Sigmoid colon (tissue), 7 donors: ENCODE measurements around the gene CHD5. TPM values are rescaled to one million over a fixed set of nuclear protein-coding genes. Genes with fewer than 3 reads are reported as not detected.

Source experiments
- DNase-seq: peaks from one replicate; pipeline ENCODE4 v3.0.0-alpha.2; 2019
- H3K27ac ChIP-seq, 4 donors: fragments of 200-600 bp; sonication (generic); one replicate each; pipeline ENCODE4 v1.5.1; 2016 to 2019; ENCODE audit warnings: mild to moderate bottlenecking in 1 of 4
- H3K27me3 ChIP-seq, 3 donors: fragments of 200-600 bp; sonication (generic); one replicate each; pipeline ENCODE4 v1.5.1; 2019; ENCODE audit warnings: mild to moderate bottlenecking in 1 of 3
- H3K36me3 ChIP-seq, 4 donors: fragments of 200-600 bp; sonication (generic); one replicate each; pipeline ENCODE4 v1.5.1; 2016 to 2019
- H3K4me1 ChIP-seq, 4 donors: fragments of 200-600 bp; sonication (generic); one replicate each; pipeline ENCODE4 v1.5.1; 2017 to 2019
- H3K4me3 ChIP-seq, 4 donors: fragments of 200-600 bp; sonication (generic); one replicate each; pipeline ENCODE4 v1.5.1; 2017 to 2019; ENCODE audit warnings: mild to moderate bottlenecking in 2 of 4, moderate library complexity in 1 of 4
- H3K9me3 ChIP-seq, 4 donors: fragments of 200-600 bp in 3 of 4; sonication (generic) in 3 of 4; one replicate each; pipeline versions ENCODE4 v1.5.1 to v1.6.1; 2013 to 2019
- CTCF ChIP-seq, 4 experiments: fragments of 450-650 bp in 3 of 4; fragments of 200-600 bp in 1 of 4; IDR thresholded peaks; one replicate each; pipeline ENCODE4 v1.5.1; 2016 to 2019; ENCODE audit warnings: antibody characterized with exemption in 4 of 4, mild to moderate bottlenecking in 3 of 4, moderate library complexity in 2 of 4
- EP300 ChIP-seq, 4 donors: sonication (generic); formaldehyde crosslinking; IDR thresholded peaks; one replicate each; pipeline ENCODE4 v1.6.1; 2017; ENCODE audit warnings: antibody characterized with exemption in 4 of 4
- POLR2A ChIP-seq, 2 donors: fragments of 450-650 bp; IDR thresholded peaks; one replicate each; pipeline ENCODE4 v1.6.1; 2016; ENCODE audit warnings: antibody characterized with exemption in 2 of 2, mild to moderate bottlenecking in 2 of 2, moderate library complexity in 2 of 2
- POLR2AphosphoS5 ChIP-seq, 4 donors: sonication (generic); formaldehyde crosslinking; IDR thresholded peaks; one replicate each; pipeline ENCODE4 v1.6.1; 2017; ENCODE audit warnings: antibody characterized with exemption in 4 of 4
- WGBS, 2 donors: extraction: QIAGEN DNeasy Blood & Tissue Kit; methylation state at CpG; one replicate each; pipeline ENCODE4 v1.1.7; 2013; 5-methylcytosine and 5-hydroxymethylcytosine counted together
- intact Hi-C: fragments of 100-400 bp; cut with DNase I; formaldehyde crosslinking; loops from one replicate; pipeline ENCODE4 v1.15.1; 2023
- polyA plus RNA-seq, 3 donors: library from polyadenylated mRNA; stranded (reverse); fragments of 200-250 nt; gene quantifications; one replicate each; pipeline ENCODE4 v1.2.3, GENCODE V29; 2013
- total RNA-seq, 4 donors: library from RNA; depleted of rRNA; stranded (reverse); fragments of >200 nt; gene quantifications; one replicate each; pipeline ENCODE4 v1.1.0, GENCODE V29; 2016
- donor health status: healthy with polysubstance abuse.
- donor health status: Bipolar disorder and iron deficiency.
- donor health status: healthy.

Gene CHD5
- total and polyA plus RNA-seq, 7 donors, result 0.49 to 2.8 (median 1.4) TPM; not detected in 2

GRCh38 chr1:6175411-6175828 lies 4.7 kb downstream of the CHD5 start:
- Histone ChIP-seq H3K27ac (no peak overlapping the region), H3K9me3 (no peaks in the 10 kb centered on the region), H3K36me3 (no peaks in the 10 kb centered on the region), H3K4me3 (no peak overlapping the region), H3K4me1 (peaks cover 0 to 18% (median 18%) of the 10 kb centered on the region in 4 donors), H3K27me3 (peaks cover 21 to 93% (median 56%) of the 10 kb centered on the region in 3 donors)
- intact Hi-C loops, result no loop called here
- DNase-seq, result no peak
- WGBS, 2 donors, result 85 to 95% methylated on average over 6 of the region's 6 CpGs
- TF ChIP-seq POLR2A (IDR thresholded peaks at IDR 0.05) (no peak), CTCF (IDR thresholded peaks at IDR 0.05) (no peak), EP300 (IDR thresholded peaks at IDR 0.05) (no peak), POLR2AphosphoS5 (IDR thresholded peaks at IDR 0.05) (no peak)

- Histone ChIP-seq H3K4me3 (no peak overlapping the region), H3K9me3 (no peaks in the 10 kb centered on the region), H3K27ac (no peak overlapping the region), H3K27me3 (peaks cover 21 to 93% (median 56%) of the 10 kb centered on the region in 3 donors), H3K4me1 (peaks cover 0 to 13% (median 12%) of the 10 kb centered on the region in 4 donors), H3K36me3 (no peaks in the 10 kb centered on the region)
- intact Hi-C loops, result no loop called here
- WGBS, 2 donors, result 85 to 98% methylated on average over 5 of the region's 5 CpGs
- TF ChIP-seq POLR2AphosphoS5 (IDR thresholded peaks at IDR 0.05) (no peak), POLR2A (IDR thresholded peaks at IDR 0.05) (no peak), CTCF (IDR thresholded peaks at IDR 0.05) (no peak), EP300 (IDR thresholded peaks at IDR 0.05) (no peak)
- DNase-seq, result no peak
Measured at GRCh38 chr1:6174621-6175410, 5.3 kb downstream of the CHD5 start.

- no peaks in the 10 kb centered on the region for H3K36me3 ChIP-seq
- no peak overlapping the region for H3K27ac ChIP-seq
- H3K4me3 ChIP-seq, result no peak overlapping the region
- no peak for DNase-seq
- intact Hi-C loops, result no loop called here
- TF ChIP-seq POLR2A (IDR thresholded peaks at IDR 0.05) (no peak), EP300 (IDR thresholded peaks at IDR 0.05) (no peak), POLR2AphosphoS5 (IDR thresholded peaks at IDR 0.05) (no peak), CTCF (IDR thresholded peaks at IDR 0.05) (no peak)
- WGBS, 2 donors, result 60 to 73% methylated on average over 10 of the region's 10 CpGs
- peaks cover 4 to 82% (median 36%) of the 10 kb centered on the region in 3 donors for H3K27me3 ChIP-seq
- no peaks in the 10 kb centered on the region for H3K4me1 ChIP-seq
- no peaks in the 10 kb centered on the region for H3K9me3 ChIP-seq
Measured at GRCh38 chr1:6172549-6172948, 7.6 kb downstream of the CHD5 start.

GRCh38 chr1:6171548-6172124 lies 8.5 kb downstream of the CHD5 start:
- TF ChIP-seq POLR2AphosphoS5 (IDR thresholded peaks at IDR 0.05) (no peak), POLR2A (IDR thresholded peaks at IDR 0.05) (no peak), CTCF (IDR thresholded peaks at IDR 0.05) (no peak), EP300 (IDR thresholded peaks at IDR 0.05) (no peak)
- no peak overlapping the region for H3K4me3 ChIP-seq
- peaks cover 0 to 73% (median 27%) of the 10 kb centered on the region in 3 donors for H3K27me3 ChIP-seq
- WGBS, 2 donors, result 27 to 43% methylated on average over 10 of the region's 10 CpGs
- no peaks in the 10 kb centered on the region for H3K36me3 ChIP-seq
- H3K9me3 ChIP-seq, result no peaks in the 10 kb centered on the region
- intact Hi-C loops, result no loop called here
- no peak overlapping the region for H3K27ac ChIP-seq
- DNase-seq, result no peak
- no peaks in the 10 kb centered on the region for H3K4me1 ChIP-seq
